Natural killer cell (primary cell): Measurements from ENCODE around the gene CEP68. TPM values are rescaled to one million over a fixed set of nuclear protein-coding genes. Genes with fewer than 3 reads are reported as not detected.

ENCODE experiments used
- ATAC-seq, 3 donors: fragments of 150-1000 bp in 2 of 3; fragments of 200-7000 bp in 1 of 3; cut with Tn5 transposase; 1 replicate in 1 of 3; 2 replicates in 2 of 3; pipeline ENCODE4 v1.10.0; 2021; ENCODE audit warnings: mild to moderate bottlenecking in 2 of 3, moderate library complexity in 2 of 3
- DNase-seq, 2 donors: peaks; one replicate each; pipeline versions ENCODE4 v3.0.0 to v3.0.0-alpha.2; 2013 to 2021; ENCODE audit warnings: mixed read lengths in 1 of 2
- H3K27ac ChIP-seq: one replicate; pipeline ENCODE4 v1.5.1; 2013; ENCODE audit warnings: mild to moderate bottlenecking, low read length
- H3K27me3 ChIP-seq: one replicate; pipeline ENCODE4 v1.6.1; 2013; ENCODE audit warnings: low read length; ENCODE audit not compliant: control insufficient read depth, insufficient read depth
- H3K36me3 ChIP-seq: one replicate; pipeline ENCODE4 v1.6.1; 2013; ENCODE audit warnings: low read length; ENCODE audit not compliant: control insufficient read depth, insufficient read depth
- H3K4me1 ChIP-seq: one replicate; pipeline ENCODE4 v1.6.1; 2013; ENCODE audit warnings: low read length; ENCODE audit not compliant: control insufficient read depth, insufficient read depth
- H3K4me3 ChIP-seq: one replicate; pipeline ENCODE4 v1.5.1; 2013; ENCODE audit warnings: low read length
- H3K9me3 ChIP-seq: one replicate; pipeline ENCODE4 v1.6.1; 2013; ENCODE audit warnings: low read length; ENCODE audit not compliant: control insufficient read depth, insufficient read depth
- H3K27ac Mint-ChIP-seq, 2 donors: one replicate each; pipeline ENCODE4 v1.8.0; 2022; ENCODE audit warnings: mild to moderate bottlenecking in 2 of 2, mixed read lengths in 2 of 2, moderate library complexity in 1 of 2
- H3K27me3 Mint-ChIP-seq, 2 donors: one replicate each; pipeline ENCODE4 v1.8.0; 2022; ENCODE audit warnings: low read depth in 2 of 2, mixed read lengths in 2 of 2
- H3K36me3 Mint-ChIP-seq: one replicate; pipeline ENCODE4 v1.8.0; 2022; ENCODE audit warnings: mixed read lengths
- H3K4me1 Mint-ChIP-seq, 2 donors: one replicate each; pipeline ENCODE4 v1.8.0; 2022; ENCODE audit warnings: mixed read lengths in 2 of 2
- H3K4me3 Mint-ChIP-seq: one replicate; pipeline ENCODE4 v1.8.0; 2022; ENCODE audit warnings: mild to moderate bottlenecking, moderate library complexity, mixed read lengths
- H3K9me3 Mint-ChIP-seq, 2 donors: one replicate each; pipeline ENCODE4 v1.8.0; 2022; ENCODE audit warnings: mixed read lengths in 2 of 2
- CTCF ChIP-seq: fragments of 200-600 bp; IDR thresholded peaks from one replicate; pipeline ENCODE4 v1.8.0; 2022; ENCODE audit warnings: antibody characterized with exemption
- WGBS: methylation state at CpG from one replicate; pipeline ENCODE4 v1.1.7; 2013; ENCODE audit warnings: missing lambda C conversion rate; ENCODE audit not compliant: insufficient coverage; 5-methylcytosine and 5-hydroxymethylcytosine counted together
- intact Hi-C: fragments of 100-400 bp; cut with micrococcal nuclease; formaldehyde crosslinking; loops from one replicate; pipeline ENCODE4 v1.14.2; 2022
- total RNA-seq, 4 donors: library from RNA; stranded (reverse); fragments of 120-200 nt in 1 of 4; gene quantifications; one replicate each; pipeline versions ENCODE4 v1.2.3 to v1.2.4, GENCODE V29; 2013 to 2022

Gene CEP68
- total RNA-seq, 3 donors from 2014 or later (not counting 1 experiment from before 2014, with no cell fraction given): 5.6 to 8.3 (median 5.8) TPM

- intact Hi-C loops: no loop called here
- no peak for DNase-seq
Measured at GRCh38 chr2:65025453-65026123, 30.6 kb upstream of the CEP68 start.

GRCh38 chr2:65026154-65026553 lies 30.1 kb upstream of the CEP68 start:
- no peak for DNase-seq
- Histone ChIP-seq H3K36me3 (peaks cover 3% of the 10 kb centered on the region), H3K4me1 (peaks cover 21% of the 10 kb centered on the region), H3K27ac (peak overlapping the region; percentile 57), H3K27me3 (no peaks in the 10 kb centered on the region), H3K4me3 (no peak overlapping the region), H3K9me3 (no peaks in the 10 kb centered on the region)
- Mint-ChIP-seq H3K36me3 (no peaks in the 10 kb centered on the region), H3K27ac (no peak overlapping the region), H3K27me3 (no peaks in the 10 kb centered on the region), H3K4me3 (no peak overlapping the region), H3K4me1 (peaks cover 13 to 14% of the 10 kb centered on the region in 2 donors), H3K9me3 (no peaks in the 10 kb centered on the region)
- intact Hi-C loops: no loop called here
- ATAC-seq: no peak
- TF ChIP-seq CTCF: no peak
- 97% methylated on average over 7 of the region's 8 CpGs for WGBS

More at GRCh38 chr2:65025453-65026123, 30.6 kb upstream of the CEP68 start:
- no peaks in the 10 kb centered on the region for H3K27me3 ChIP-seq
- no peak overlapping the region for H3K4me3 ChIP-seq
- no peaks in the 10 kb centered on the region for H3K36me3 Mint-ChIP-seq
- no peak overlapping the region for H3K27ac Mint-ChIP-seq
- H3K4me1 ChIP-seq: peaks cover 17% of the 10 kb centered on the region
- 75% methylated on average over 8 of the region's 8 CpGs for WGBS
- H3K4me1 Mint-ChIP-seq: peaks cover 8% of the 10 kb centered on the region in 2 donors
- no peak overlapping the region for H3K4me3 Mint-ChIP-seq
- ATAC-seq: no peak
- H3K27ac ChIP-seq: peak overlapping the region; percentile 57
- no peaks in the 10 kb centered on the region for H3K9me3 ChIP-seq
- H3K27me3 Mint-ChIP-seq: no peaks in the 10 kb centered on the region
- H3K9me3 Mint-ChIP-seq: no peaks in the 10 kb centered on the region
- no peak for TF ChIP-seq CTCF
- peaks cover 3% of the 10 kb centered on the region for H3K36me3 ChIP-seq

- intact Hi-C loops: no loop called here
- Histone ChIP-seq H3K27me3 (no peaks in the 10 kb centered on the region), H3K27ac (peak overlapping the region; percentile 57), H3K9me3 (no peaks in the 10 kb centered on the region), H3K4me3 (no peak overlapping the region), H3K4me1 (peaks cover 26% of the 10 kb centered on the region), H3K36me3 (peaks cover 3% of the 10 kb centered on the region)
- Mint-ChIP-seq H3K27me3 (no peaks in the 10 kb centered on the region), H3K9me3 (no peaks in the 10 kb centered on the region), H3K36me3 (no peaks in the 10 kb centered on the region), H3K27ac (no peak overlapping the region), H3K4me1 (peaks cover 20 to 21% of the 10 kb centered on the region in 2 donors), H3K4me3 (no peak overlapping the region)
- WGBS: 82% methylated on average over 12 of the region's 13 CpGs
- no peak for ATAC-seq
- no peak for DNase-seq
- TF ChIP-seq CTCF: no peak
Measured at GRCh38 chr2:65026704-65027464, 29.3 kb upstream of the CEP68 start.
